Neural progenitor cell (in vitro differentiated cells): Measurements from ENCODE around the gene SNX9.

Experiments
- EZH2 ChIP-seq: fragments of 200-600 bp; sonication (generic); IDR thresholded peaks from 2 replicates; pipeline ENCODE4 v1.6.1; 2017; ENCODE audit warnings: antibody characterized with exemption, mild to moderate bottlenecking, moderate library complexity
- EZH2phosphoT487 ChIP-seq: fragments of 200-600 bp; sonication (generic); IDR thresholded peaks from 2 replicates; pipeline ENCODE4 v1.6.1; 2017; ENCODE audit warnings: antibody characterized with exemption
- TF ChIP-seq, protein P1 (sequence below): fragments of 200-600 bp; sonication (generic); IDR thresholded peaks from 2 replicates; pipeline ENCODE4 v1.5.1; 2017; ENCODE audit warnings: antibody characterized with exemption, mild to moderate bottlenecking

DNA sequence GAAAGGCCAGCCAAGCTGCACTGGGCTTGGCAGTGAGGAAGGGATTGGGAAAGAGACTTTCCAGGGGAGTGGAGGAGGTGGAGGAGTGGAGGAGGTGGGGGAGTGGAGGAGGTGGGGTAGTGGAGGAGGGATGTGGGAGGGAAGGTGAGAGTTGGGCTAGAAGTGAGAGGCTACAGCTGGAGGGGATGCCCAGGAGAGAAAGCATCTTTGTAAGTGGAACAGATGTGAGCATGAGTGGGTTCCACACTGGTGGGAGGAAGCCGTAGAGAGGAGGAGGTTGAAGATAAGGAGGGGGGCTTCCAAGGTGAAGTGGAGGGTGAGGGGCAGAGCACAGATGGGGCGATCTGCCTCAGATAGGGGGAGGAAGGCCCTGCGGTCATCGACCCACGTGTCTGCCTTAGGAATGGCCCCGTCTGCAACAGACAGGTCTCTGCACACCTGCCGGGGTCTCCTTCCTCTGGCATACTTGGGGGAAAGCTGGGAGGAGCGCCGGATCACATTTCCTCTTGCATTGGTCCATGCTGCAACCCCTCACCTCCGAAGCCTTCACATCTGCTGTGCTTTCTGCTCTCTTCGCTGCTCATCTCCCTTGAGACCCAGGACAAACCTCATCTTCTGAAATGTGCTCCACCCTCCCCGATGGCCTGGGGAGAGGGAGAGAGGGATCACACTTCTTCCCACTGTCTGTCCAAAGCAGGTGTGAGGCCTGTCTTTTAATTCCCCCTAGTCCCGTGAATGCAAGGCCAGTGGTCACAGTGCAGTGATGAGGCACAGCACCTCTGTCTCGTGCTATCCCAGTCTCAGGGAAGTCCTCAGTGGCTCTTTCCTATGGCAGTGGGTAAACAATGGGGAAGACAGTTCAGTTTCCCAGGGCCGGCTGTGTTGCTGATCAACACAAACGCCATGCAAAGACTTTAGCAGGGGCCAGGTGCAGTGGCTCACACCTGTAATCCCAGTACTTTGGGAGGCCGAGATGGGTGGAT is 48.6 kb upstream of the SNX9 start:
- TF ChIP-seq EZH2 (no peak), EZH2phosphoT487 (no peak)
- TF ChIP-seq, protein P1, sequence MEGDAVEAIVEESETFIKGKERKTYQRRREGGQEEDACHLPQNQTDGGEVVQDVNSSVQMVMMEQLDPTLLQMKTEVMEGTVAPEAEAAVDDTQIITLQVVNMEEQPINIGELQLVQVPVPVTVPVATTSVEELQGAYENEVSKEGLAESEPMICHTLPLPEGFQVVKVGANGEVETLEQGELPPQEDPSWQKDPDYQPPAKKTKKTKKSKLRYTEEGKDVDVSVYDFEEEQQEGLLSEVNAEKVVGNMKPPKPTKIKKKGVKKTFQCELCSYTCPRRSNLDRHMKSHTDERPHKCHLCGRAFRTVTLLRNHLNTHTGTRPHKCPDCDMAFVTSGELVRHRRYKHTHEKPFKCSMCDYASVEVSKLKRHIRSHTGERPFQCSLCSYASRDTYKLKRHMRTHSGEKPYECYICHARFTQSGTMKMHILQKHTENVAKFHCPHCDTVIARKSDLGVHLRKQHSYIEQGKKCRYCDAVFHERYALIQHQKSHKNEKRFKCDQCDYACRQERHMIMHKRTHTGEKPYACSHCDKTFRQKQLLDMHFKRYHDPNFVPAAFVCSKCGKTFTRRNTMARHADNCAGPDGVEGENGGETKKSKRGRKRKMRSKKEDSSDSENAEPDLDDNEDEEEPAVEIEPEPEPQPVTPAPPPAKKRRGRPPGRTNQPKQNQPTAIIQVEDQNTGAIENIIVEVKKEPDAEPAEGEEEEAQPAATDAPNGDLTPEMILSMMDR = no peak
